NCI-H2171 treated with DMSO at 0.1 percent for 48 hours (cell line): Measurements from ENCODE around the gene MRGPRE.

ENCODE experiments used
- DNase-seq: peaks from one replicate; lab custom pipeline; 2025; lab: John Stamatoyannopoulos, UW

The MRGPRE gene

GRCh38 chr11:3178349-3178748, 53.9 kb downstream of the MRGPRE start:
- DNase-seq = no peak

DNA sequence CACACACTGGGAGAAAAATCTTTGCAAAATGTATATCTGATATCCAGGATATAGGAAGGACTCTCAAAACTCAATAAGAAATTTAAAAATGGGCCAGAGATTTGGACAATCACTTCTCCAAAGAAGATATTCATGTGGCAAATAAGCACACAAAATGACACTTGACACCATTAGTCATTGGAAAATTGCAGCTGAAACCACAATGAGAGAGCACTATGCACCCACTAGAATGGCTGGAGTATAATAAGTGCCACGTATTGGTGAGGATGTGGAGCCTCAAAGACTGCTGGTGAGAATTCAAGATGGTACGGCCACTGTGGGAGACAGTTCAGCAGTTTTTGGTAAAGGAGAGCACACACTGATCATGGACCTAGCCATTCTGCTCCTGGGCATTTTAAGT, 54.3 kb downstream of the MRGPRE start:
- DNase-seq = no peak
